Putamen (tissue), 1 donor: ENCODE data around the gene PASK.

ENCODE experiments used
- DNase-seq: peaks from one replicate; pipeline ENCODE4 v3.0.0-alpha.2; 2016; ENCODE audit warnings: low spot score

Gene PASK

DNA sequence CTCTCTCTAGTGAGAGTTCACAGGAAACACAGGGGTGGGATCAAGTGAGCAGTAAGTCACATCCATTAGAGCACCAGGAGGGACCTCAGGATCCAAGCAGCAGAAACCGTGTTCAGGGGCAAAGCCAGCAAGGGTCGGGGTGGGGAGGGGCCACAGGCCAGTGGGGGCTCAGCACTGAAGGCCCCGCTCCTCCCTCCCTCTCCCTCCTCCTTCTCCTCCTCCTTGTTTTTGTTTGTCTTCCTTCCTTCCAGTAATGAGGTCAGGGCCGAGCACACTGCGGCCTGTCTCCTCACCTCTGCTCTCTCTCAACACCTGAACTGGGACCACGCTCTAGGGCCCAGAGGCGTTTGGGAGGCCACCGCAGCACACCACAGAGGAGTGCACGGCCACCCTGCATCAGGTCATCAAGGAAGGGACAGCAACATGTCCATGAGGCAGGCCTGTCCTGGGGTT, 68.1 kb downstream of the PASK start:
- DNase-seq = no peak

DNA sequence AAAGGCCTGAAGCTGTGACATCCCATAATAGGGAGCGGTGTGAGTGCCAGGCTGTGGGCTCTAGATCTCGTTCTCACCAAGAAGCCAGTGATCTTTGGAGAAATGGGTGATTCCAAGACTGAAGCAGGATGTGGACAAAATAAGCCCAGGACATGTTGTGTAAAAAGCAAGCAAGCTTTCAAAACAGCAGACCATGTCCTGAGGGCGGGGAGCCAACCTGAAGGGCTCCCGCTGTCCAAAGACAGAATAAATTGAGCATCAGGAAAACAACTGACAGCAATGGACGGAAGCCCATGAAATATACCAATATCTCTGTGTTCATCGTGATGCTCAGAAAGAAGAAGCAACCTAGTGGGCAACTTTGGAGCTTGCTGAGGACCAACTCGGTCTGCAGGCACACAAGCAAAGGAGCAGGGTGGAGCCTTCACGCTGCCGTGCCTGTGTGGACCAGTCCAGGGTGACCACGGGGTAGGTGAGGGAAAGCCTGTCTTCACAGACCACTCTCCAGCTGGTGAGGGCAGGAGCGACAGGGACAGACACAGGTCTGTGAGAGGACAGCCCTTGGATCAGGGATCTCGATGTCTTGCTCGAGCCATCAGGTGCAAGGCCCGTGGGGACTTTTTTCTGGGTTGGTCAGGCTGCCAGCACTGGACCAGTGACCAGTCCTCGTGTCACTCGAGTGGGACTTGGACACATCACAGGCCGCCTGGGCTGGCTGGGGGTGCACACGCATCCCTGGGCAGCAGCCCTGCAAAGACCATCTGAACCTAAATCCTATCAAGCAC, 68.7 kb downstream of the PASK start:
- no peak for DNase-seq

DNA sequence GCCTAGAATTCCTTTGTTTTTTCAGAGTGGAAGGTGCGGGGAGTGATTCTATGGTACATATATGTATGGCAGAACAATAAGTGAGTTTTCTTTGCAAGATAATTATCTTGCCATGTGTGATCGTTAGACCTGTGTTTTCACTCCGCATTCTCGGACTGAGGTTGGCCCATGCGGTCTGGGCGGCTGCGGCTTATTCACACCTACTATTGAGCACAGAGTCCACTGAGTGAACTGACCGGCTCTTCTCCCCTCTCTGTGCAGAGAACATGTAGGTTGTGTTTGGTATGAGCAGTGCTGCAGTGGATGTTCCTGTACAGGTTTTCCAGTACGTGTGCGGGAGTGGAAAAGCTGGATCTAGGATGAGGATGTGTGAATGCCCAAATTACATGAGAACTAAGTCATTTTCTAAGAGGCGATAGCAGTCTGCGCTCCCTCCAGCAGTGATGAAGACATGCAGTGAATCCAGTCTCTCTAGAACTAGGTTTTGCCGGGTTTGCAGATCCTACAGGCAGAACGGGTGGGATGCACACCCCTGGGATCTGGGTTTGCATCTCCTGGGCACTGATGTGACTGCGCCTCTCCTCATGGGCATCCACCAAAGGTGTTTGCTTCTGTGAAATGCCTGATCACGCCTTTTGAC, 74.3 kb downstream of the PASK start:
- no peak for DNase-seq

DNA sequence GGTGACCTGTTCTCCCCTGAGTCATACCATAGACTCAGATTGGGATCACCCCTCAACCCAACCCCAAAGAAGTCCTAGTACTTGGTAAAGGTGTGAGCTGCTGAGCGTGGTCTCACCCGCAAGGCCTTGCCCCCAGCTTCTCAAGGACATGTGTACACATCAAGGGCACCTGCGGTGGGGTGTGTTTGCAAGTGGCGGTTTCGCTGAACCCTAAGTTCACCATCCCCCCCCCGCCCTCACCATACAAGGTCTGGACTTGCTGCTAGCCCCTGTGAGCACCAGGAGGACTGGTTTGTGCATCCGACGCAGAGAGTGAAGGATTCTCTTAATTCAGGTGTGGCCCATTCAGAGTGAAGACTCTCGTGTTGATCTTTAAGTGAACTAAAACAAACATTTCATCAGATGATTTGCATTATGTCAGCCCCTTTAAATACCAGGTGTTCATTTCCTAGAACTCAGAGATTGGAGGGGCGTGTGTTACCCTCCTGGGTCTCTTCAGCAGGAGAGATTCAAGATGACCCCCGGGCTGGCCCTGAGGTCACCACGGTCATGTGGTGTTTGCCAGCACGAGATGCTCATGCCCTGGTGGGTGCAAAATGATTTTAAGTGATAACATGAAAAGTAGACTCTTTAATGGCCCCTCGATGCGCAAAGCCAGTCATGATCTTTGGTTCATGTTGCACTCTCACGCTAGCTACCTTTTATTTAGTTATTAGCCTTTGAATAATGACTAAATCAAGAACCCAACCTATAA, 75.0 kb downstream of the PASK start:
- no peak for DNase-seq

DNA sequence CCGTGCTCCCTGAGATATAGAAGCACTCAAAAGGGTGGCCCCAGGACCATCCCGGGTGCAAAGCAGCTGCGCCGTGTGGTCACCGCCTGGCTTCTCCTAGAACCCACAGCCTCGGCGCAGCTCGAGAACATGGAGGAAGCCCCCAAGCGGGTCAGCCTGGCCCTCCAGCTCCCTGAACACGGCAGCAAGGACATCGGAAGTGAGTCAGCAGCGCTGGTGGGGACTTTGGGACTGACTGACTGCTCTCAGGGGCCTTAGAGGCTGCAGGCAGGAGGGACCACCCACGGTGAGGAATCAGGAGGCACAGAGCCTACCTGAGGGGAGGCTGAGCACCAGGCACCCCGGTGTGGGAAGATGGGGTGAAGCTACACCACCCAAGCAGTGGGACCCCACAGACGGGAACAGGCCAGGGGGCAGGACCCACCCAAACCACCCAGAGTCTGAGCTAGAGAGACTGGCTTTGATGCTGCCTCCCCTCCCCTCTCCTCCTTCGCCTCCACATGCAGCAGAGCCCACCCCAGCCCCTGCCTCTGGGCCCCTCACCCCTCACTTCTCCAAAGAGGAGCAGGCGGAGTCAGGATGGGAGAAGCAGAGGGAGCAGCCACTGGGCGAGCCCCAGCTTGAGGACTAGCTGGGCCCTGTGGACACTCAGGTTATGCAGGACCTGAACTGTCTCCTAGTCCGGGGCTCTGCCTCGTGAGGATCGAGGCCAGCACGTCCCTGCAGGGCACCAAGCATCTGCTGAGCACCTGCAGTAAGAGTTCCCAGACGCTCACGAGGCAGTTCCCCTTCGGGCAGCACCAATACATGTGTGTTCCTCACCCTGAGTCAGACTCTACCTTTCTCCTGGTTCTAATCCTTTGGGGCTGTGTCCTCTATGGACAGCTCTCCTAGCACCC, 75.9 kb downstream of the PASK start:
- DNase-seq = no peak

DNA sequence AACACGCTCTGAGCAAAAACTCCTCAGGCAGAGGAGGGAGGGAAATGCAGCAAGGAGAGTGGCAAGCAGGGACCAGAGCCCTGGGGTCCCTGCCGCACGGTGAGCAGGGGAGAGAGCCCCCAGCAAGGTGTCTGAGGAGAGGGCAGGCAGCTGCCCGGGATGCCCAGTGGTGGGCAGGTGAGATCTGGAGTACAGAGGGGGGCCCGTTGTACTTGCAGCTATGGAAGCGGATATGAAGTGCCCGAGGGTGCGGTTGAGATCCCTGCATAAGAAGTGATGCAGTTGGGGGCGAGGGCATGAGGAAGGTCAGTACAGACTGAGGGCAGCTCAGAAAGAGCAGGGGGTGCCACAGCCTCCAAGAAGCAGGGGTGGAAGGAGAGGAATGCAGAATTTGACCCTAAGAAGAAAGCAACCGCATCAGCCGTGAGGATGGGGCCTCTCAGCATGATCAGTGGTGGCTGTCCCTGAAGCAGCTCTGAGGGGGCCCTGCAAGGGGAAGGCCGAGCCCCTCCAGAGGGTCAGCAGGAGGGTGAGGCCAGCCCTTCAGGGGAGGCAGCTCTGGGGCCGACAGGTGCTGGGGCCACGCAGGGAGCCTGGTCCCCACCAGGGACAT, 76.6 kb downstream of the PASK start:
- no peak for DNase-seq

DNA sequence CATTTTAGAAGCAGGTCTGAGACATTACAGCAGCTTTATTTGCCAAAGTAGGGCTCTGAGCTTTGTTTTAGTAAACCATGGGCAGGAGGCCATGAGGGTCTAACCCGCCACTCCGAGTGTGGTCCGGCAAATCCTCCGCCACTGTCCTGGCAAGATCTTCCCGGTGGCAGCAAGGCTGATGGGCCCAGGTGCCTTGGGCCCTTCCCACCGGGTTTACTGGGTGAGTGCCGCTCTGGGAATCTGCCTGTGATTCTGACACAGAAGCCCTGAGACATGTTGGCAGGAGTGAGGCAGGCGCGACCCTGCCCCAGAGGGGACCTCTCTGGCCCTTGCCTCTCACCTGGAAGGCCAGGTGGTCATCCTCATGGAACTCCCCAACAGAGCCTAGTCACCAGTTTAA, 77.1 kb downstream of the PASK start:
- no peak for DNase-seq

DNA sequence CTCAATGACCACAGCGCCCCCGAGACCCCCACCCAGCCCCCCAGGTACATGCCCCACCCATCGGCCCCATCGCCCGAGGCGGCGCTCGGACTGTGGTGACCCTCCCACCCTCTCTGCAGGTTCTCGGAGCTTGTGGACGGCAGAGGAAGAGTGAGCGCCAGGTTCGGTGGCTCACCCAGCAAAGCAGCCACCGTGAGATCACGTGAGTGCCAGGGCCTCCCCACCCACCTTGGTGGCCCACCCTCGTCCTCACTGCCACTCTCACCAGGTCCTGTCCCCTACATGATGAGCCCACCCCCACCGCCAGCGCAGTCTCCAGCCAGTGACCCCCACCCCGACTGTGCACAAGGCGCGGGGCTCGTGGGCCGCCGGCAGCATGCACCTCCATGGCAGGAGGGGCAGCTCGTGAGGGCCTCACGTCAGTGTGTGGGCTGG, 77.6 kb downstream of the PASK start:
- DNase-seq = no peak

DNA sequence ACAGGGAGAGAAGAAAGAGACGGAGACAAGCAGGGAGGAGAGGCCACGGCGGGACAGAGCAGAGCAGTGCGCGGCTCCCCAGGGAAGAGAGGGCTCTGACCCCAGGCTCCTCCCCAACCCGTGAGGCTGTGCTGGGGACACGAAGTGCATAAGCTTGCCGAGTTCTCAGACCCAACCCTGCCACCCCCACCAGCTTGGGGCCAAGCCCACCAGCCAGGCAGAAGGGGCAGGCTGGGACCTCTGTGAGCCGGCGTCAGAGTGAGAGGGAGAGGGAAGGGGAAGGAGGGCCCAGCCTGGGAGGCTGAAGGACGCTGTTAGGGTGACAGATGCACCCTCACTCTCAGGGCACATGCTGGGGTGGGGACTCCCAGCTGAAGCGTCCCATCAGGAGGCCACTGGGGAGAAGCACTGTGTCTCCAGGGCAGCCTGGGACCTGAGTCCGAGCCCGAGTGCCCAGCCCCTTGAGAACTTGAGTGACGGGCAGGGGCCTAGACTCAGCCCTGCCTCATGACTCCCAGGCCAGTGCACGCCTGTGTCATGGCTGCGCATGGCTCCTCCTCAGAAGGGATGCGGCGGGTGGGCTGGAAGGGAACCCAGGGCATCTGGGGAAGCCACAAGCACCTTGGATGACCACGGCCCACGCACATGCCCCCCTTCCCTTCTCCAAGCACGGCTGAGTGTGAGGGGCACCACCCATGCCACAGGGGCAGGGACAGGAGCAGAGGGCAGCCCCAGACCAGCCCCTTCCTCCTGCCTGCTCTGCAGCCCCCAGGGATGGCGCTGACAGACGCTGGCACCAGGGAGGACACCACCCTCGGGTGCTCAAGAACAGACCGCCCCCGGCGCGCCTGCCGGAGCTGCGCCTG, 78.2 kb downstream of the PASK start:
- DNase-seq = no peak

DNA sequence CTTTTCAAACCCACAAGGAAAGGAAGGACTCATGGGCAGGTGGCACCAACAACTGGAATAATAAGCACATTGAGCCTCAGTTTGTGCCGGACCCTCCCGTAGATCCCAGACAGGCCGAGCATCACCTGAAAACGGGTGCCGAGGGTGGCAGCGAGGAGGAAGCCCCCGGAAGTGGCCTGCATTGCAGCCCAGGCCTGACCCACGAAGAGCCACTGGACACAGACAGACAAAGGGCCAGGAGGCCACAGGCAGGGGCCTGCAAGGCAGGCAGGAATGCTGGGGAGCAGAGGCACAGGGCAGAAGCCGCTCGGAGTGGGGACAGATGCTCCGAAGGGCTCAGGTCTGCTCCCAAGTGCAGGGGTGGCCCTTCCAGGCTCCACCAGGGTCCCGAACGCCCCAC, 78.9 kb downstream of the PASK start:
- DNase-seq = no peak

DNA sequence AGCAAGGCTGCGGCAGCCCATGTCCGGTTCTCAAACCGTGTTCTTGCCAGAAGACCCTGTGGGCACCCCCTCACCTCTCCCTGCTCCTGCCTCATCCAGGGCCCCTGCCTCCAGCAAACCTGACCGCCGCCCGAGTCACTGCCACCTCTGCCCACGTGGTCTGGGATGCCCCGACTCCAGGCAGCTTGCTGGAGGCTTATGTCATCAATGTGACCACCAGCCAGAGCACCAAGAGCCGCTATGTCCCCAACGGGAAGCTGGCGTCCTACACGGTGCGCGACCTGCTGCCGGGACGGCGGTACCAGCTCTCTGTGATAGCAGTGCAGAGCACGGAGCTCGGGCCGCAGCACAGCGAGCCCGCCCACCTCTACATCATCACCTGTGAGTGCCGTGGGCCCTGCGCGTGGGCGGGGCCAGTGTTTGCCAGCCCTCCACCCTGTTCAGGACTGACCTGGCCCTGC, 79.4 kb downstream of the PASK start:
- DNase-seq = no peak

DNA sequence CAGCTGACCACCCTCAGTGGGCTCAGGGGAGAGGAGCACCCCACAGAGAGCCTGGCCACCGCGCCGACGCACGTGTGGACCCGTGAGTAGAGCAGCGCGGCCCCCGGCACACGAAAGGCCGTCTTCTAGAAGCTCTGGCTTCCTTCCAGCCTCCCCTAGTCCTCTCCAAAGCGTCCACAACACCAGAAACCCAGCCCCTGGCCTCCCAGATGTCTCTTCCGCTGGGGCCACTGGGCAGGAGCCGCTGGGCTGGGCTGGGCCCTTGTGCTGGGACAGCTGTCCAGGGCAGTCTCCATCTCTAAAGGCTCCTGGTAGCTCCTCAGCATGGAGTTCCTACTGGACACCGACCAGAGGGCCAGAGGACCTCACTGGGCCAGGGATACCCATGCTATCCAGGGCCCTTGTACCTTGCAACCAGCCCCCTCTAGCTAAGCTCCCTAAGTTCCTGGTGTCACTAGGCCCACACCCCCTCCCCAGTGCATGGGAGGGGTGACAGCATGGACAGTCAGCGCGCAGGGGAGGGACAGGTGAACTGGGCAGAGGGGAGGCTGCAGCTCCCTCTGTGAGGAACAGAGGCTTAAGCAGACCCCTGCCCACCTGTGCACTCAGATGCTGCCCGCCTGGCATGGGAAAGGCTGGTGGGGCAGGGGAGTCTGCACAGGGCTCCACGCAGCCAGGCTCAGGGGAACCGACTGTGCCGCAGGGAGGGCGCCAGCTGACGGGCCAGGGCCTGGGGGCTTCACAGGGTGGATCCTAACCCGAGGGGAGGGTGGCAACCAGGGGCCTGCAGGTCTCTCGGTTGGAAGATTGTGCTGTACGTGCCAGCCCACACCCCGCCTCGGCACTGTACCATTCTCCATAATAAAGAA, 80.1 kb downstream of the PASK start:
- DNase-seq = no peak

DNA sequence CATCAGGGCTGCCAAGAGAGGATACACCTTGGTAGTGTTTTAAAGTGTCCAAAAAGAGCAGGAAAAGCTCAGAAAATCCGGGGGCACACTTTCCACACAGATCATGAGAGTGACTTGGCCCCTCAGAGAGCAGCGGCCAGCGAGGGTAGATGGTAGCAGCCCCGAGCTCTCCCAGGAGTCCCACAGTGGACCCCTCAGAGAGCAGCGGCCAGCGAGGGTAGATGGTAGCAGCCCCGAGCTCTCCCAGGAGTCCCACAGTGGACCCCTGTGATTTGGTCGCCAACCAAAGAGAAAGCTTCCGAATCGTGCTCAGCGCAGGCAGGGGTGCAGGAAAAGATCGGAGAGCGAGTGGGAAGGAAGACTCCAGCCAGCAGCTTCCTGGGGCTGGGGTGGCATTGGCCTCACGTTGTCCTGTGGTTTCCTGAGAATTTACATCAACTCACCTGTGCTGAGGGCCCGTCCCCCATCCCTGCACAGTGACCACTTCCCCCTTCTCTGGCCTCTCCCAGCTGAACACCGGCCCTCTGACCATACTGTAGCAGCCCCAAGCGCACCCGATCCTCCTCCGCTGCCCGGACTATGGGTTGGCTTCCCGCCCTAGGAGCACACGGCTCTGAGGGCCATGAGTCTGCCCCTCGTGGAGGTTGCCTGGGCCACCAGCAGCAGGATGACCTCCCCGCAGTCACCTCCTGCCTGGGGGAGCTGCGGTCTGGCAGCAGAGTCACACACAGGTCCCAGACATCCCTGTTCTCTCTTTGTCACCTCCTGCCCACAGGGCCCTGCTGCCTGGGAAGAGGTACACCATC, 80.9 kb downstream of the PASK start:
- no peak for DNase-seq

DNA sequence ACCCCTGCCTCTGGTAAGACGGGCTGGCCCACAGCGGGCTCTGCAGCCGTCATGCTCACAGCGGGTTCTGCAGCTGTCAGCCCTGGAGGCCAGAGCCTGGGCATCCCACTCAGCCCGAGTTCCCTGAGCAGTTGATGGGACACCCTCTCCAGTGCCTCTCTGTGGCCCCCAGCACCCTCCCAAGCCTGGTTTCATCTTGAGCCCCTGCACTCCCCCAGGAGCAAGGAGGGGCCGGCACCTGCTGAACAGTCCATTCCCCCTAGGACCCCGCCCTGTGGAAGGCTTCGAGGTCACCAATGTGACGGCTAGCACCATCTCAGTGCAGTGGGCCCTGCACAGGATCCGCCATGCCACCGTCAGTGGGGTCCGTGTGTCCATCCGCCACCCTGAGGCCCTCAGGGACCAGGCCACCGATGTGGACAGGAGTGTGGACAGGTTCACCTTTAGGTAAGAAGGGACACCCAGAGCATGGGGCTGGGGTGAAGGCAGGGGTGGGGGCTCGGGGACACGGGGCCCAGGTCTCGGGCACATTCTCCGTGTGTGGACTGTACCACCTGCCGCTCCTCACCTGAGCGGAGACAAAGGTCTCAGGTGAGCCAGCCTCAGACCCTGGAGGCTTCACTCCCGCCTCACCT, 81.7 kb downstream of the PASK start:
- DNase-seq = no peak

DNA sequence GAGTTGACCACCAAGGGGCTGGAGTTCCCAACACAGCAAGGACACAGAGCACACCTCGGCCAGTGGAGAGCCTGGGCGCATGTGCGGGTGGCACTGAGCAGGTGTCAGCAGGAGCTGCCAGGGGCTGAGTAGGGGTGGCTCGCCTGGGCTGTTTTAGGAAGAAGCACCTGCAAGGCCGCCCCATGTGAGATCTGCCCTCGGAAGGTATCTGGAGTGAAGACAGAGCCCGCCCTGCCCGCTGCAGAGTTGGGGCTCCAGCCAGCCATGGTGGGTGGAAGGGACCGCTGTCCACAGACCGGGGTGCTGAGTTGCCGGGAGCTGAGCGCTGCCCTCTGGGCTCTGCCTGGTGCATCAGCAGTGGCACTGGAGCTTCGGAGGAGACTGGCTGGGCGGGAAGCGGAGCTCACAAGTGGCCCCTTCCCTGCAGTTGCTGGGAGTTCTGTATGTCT, 82.4 kb downstream of the PASK start:
- DNase-seq = no peak

DNA sequence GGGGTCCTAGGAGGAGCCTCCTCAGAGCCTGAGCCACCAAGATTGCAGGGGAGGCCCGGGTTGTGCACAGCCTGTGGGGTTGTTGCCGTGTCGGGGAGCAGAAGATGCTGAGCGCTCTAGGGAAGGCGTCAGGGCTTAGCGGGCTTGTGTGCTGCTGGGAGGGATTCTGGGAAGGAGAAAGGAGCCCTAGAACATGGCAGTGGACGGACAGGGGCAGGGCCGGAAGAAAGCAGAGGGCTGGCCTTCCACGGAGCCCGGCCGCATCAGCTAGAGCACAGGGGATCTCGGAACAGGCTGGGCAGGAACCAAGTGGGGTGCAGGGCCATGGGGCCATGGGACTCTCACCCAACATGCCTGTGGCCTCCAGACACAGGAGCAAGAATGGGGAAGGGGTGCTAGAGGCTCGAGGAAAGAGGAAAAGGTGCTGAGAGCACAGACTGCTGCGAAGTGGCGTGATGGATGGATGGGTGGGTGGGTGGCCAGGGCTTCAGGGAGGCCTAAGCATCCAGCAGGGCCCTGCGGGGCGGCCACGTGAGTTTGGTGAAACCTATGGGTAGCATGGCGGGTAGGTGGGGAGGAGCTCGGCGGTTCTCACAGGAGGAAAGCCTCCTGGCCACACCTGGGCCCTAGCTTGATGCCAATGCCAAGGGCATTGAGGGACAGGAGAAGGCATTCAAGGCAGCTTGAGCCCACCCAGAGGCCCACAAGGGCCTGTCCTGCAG, 82.9 kb downstream of the PASK start:
- DNase-seq = no peak

DNA sequence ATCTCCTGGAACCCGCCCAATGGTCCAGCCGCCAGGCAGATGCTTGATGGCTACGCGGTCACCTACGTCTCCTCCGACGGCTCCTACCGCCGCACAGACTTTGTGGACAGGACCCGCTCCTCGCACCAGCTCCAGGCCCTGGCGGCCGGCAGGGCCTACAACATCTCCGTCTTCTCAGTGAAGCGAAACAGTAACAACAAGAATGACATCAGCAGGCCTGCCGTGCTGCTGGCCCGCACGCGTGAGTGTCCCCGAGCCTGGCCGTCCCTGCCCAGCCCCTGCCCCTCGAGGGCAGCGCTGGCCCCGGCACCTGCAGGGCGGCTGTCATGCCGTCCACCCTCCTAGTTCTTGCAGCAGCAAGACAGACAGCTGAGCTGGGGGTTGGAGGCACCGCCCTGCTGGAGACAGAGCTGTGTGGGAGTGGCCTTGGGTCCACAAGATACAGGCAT, 83.9 kb downstream of the PASK start:
- no peak for DNase-seq
